GOT3 (cell line): Measurements from ENCODE around the gene NYNRIN.
"Not testable (repeated sequence)": the region's sequence is repeated elsewhere in the genome, so short reads cannot be mapped to it uniquely, and the experiment has no call there.

Experiments used
- DNase-seq: peaks from one replicate; lab custom pipeline; 2025; ENCODE audit warnings: mixed read lengths; lab: John Stamatoyannopoulos, UW

The NYNRIN gene

DNA sequence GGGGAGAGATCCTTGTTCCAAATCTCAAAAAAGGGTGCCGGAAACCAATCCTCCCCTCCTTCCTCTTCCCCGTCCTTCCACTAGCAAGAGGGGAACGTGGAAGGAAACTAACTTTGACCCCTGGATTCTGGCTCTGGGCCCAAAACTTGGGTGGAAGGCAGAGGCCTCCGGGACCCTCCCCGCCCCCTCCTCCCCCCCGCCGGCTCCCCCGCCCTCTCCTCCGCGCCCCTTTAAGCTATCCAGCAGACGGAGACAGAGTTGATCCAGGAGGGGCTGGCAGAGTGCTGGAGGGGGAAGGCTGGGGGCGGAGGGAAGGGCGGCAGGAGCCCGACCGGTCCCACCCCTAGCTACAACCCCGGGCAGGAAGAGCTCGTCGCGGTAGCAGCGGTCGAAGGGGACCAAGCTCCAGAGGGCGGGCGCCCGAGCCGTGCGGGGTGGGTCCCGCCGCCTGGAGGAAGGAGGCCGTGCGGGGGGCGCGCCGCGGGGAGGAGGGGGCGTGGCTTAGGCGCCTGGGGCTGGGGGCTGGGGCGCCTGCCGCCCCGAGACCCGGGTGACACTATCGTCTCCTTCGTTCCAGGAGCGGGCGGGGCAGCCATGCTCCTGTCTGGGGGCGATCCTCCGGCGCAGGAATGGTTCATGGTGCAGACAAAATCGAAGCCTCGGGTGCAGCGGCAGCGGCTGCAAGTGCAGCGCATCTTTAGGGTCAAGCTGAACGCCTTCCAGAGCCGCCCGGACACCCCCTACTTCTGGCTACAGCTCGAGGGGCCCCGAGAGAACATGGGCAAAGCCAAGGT lies at the start of gene NYNRIN:
TSS of gene NYNRIN (plus strand) at position 351 of the 794 bp plus-strand sequence. CDS start at position 595, 244 bp downstream.
- DNase-seq = no peak

DNA sequence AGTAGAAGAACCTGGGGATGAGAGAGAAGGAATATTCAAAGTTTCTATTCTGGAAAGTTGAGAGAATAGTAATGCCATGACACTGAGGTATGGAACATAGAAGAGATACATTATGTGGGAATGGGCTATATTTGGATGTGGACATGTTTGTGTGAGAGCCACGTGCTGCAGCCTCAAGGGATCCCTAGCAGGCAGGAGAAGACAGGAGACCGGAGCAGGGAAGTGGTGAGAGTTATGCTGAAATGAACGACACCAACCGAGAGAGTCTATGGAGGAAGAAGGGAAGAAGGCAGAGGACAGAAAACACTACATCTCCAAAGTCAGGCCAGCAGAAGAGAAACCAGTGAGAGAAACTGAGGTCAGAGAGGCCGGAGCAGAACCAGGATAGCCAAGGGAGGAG lies 49.1 kb upstream of the NYNRIN start:
- no peak for DNase-seq

DNA sequence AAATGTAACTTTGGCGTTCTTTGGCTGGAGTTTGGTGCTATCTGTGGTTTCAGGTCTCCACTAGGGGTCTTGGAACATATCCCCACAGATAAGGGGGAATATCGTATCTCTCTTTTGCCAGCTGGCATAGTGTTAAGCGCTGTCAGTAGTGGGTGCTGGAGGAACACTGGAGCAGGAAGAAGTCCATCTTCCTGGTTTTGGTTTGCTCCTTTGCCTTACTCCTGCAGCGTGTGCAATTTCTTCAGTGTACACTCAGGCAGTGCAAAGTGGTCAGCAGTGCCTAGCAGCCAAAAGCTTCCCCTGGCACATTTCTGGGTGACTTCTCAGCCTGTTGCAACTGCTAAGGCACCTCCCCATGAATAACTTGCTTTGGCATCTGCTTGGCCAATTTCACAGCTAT lies 47.3 kb upstream of the NYNRIN start:
- DNase-seq = no peak

- no peak for DNase-seq
Observed at GRCh38 chr14:24353559-24354481, 45.0 kb upstream of the NYNRIN start.

DNA sequence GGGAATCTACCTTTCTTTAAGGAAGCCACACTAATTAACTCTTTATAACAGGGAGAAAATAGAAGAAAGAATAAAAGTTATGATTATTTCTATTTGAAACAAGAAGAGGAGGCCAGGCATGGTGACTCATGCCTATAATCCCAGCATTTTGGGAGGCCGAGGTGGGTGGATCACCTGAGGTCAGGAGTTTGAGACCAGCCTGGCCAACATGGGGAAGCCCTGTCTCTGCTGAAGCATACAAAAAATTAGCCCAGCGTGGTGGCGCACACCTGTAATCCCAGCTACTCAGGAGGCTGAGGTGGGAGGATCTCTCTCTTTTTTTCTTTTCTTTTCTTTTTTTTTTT lies 44.3 kb upstream of the NYNRIN start:
- not testable (repeated sequence) for DNase-seq

- no peak for DNase-seq
Observed at GRCh38 chr14:24355009-24355408, 43.8 kb upstream of the NYNRIN start.

- no peak for DNase-seq
Observed at GRCh38 chr14:24356208-24356607, 42.6 kb upstream of the NYNRIN start.

DNA sequence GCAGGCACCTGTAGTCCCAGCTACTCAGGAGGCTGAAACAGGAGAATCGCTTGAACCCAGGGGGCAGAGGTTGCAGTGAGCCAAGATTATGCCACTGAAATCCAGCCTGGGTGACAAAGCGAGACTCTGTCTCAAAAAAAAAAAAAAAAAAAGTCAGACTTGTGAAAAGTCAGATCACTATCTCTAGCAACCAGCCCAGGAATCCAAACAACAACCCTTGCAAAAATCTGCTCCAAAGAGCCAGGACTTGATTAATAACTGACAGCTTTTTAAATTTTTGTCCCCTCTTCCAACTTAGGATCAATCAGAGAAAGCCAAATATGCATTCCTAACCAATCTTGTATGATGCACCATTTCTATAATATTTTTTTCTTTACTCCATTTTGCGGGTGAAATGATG lies 38.5 kb upstream of the NYNRIN start:
- no peak for DNase-seq

GRCh38 chr14:24361326-24361725 lies 37.5 kb upstream of the NYNRIN start:
- no peak for DNase-seq

DNA sequence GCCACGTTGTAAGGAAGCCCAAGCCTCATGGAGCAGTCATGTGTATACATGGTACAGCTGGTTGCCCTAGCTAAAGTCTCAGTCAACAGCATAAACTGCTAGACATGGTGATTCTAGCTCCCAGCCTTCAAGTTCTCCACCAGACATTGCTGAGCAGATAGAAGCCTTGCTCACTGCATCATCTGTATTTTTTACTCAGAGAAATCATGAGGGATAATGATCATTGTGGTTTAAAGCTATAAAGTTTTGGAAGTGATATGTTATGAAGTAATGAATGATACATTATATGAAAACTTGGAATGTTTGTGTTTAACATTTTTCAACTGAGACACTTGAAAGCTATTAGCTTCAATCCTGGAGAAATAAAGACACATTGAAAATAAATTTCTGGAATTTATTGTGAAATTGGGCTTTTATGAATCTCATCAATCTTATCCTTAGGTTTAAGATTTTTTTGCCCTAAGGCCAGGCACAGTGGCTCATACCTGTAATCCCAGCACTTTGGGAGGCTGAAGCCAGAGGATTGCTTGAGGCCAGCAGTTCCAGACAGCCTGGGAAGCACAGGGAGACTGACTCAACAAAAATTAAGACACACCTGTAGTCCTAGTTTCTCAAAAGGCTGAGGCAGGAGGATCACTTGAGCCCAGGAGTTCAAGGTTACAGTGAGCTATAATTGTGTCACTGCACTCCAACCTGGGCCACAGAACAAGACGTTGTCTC lies 36.4 kb upstream of the NYNRIN start:
- DNase-seq = no peak

DNA sequence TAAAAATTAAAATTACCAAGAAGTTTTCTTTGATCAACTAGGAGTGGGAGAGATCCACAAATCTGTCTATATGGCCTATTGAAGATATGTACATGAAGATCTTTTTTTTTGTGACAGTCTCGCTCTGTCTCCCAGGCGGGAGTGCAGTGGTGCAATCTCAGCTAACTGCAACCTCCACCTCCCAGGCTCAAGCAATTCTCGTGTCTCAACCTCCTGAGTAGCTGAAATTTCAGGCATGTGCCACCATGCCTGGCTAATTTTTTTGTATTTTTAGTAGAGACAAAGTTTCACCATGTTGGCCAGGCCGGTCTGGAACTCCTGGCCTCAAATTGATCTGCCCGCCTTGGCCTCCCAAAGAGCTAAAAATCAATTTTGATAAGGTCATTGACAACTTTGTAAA lies 35.4 kb upstream of the NYNRIN start:
- DNase-seq = no peak

DNA sequence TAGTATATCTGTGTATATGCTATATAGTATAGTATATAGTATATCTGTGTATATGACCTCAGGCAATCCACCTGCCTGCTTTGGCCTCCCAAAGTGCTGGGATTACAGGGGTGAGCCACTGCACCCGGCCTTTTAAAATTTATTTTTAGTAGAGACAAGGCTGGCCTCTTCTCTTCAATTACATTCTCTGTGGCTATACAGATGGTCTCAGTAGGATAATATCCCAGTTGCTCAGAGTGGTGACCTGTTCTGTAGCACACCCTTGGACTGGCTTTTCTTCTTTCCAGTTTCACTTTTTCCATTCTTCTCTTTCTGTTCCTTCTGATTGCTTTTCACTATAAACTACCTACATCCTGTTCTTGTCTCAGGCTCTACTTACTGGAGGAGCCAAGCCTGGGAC lies 34.0 kb upstream of the NYNRIN start:
- no peak for DNase-seq

GRCh38 chr14:24365600-24366412 lies 33.0 kb upstream of the NYNRIN start:
- peak; percentile 8 for DNase-seq

DNA sequence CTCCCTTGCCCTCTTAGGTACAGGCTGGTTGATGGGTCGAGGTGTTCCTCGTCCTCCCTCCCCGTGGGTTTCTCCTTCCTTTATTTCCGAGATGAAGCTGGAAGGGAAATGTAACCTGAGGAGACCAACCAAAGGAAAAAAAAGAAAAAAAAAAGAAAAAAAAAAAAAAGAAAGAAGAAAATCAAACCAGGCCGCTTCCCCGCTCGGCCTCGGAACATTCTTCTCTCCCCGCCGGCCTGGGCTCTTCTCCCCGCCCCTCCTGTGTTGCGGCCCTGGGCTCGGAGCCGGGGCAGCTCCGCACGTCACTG lies 32.4 kb upstream of the NYNRIN start:
- DNase-seq = no peak

DNA sequence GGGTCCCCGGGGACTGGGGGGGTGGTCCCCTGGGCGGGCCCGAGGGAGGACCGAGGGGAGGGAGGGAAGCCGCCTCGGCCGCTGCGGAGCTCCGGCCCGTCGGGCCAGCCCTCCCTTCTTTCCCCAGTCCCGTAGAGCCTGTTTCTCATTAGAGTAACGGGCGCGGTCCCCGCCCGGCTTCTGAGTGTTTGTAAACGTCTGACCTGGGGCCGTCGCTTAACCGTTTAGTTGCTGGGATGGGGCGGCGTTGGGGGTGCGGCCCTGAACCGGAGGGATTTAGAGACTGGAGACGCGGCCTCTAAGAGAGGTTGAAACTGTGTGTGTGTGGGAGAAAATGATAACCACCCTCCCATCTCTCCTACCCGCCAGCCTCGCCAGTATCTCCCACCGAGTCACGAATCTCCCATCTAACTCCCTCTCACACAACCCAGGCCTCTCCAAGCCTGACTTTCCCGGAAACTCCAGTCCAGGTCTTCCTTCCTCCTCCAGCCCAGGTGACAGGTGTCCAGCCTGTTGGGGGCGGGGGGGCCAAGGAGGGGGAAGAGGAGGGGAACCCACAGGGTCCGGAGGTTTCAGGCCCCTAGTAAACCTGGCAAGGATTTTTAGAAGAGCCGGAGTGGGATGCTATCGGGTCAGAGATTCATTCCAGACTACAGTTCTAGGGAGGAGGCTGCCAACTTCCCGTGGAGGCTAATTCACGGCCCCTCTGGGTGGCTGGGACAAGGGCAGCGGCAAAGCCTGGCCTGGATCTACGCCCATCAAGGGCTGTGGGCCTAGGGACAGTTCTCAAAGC lies 31.9 kb upstream of the NYNRIN start:
- DNase-seq = peak; percentile 57

DNA sequence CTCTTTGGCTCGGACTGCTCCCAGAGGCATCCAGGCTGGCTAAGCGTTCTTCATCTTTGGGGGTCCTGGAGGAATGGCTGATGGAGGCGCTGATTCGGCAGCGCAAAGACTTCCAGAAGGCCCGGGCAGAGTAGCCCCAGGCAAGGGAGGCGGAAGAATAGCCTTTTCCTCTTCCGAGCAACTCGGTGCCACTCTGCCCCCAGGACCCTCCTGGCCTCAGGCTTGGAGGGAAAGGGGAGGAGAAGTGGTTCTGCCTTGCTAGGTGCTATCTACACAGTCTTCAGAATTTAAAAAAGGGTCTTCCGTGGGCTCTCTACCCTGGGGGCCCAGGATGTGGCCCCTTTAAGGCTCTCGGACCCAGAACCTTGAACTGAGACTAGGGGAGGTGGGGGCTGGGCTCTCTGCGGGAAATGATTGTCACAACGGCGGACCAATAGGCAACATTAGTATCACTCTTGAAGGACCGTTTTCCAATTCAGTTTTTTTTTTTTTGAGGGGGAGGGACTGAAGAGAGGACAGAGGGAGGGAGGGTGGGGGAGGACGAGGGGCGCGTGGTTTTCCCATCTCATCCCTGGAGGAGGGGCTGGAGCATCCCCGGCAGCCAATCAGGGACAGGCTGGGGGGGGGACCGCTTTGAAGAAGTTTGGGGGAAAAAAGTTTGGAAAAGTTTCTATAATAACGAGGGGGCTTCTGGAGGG lies 31.1 kb upstream of the NYNRIN start, which contains the start of gene NFATC4:
TSS of gene NFATC4 (plus strand) at position 671 of the 698 bp plus-strand sequence. CDS start 157 bp downstream, outside the sequence.
- no peak for DNase-seq

DNA sequence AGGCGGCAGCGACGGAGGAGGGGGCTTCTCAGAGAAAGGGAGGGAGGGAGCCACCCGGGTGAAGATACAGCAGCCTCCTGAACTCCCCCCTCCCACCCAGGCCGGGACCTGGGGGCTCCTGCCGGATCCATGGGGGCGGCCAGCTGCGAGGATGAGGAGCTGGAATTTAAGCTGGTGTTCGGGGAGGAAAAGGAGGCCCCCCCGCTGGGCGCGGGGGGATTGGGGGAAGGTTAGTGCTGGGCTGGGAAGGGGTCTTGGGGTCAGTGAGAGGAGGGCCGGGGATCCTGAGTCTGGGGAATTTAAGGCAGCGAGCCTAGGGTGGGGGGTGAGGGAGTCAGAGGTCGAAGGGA lies 30.6 kb upstream of the NYNRIN start:
- no peak for DNase-seq

DNA sequence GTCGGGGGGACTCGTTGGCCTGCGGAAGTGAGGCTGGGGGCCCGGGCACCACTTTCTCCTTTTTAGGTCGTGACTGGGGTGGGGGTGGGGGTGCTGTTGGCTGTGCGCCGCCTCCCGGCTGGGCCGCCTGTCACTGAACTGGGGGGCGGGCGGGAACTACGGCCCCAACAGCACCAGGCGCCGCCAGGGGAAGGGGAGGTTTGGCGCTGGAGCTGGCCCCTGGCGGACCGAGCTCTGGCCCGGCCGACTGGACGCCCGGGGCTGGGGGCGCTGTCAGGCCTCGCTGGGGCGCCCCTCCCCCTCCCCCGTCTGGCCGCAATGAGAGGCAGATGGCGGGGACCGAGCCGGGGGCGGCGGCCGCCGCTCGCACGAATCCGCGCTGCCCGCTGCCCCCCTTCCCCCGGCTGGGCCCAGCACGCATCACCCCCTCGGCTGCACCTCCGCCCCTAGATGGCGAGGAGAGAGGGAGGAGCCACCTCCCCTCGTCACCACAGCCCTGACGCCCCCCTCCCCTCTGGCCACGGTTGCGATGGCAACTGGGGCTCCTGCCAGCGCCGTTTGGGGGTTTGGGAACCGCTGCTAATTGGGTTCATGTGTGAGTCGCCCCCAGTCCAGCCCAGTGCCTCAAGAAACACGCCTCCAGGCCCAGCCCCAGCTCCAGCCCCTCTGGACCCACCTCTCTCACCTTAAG lies 30.1 kb upstream of the NYNRIN start:
- DNase-seq = no peak

GRCh38 chr14:24369463-24369862 lies 29.3 kb upstream of the NYNRIN start:
- no peak for DNase-seq
